ENCODE measurements around the gene CACFD1. TPM values are rescaled to one million over a fixed set of nuclear protein-coding genes. Genes with fewer than 3 reads are reported as not detected.

The CACFD1 gene
- total RNA-seq, 4 donors from 2014 or later = 2.3 to 21.6 (median 5.2) TPM

- DNase-seq = no peak
- H3K9me3 ChIP-seq = no peaks in the 10 kb centered on the region
- intact Hi-C loops (cut with DNase I; ENCODE audit: low total_unique reads) = no loop called here
- H3K27me3 ChIP-seq = no peaks in the 10 kb centered on the region
- no peak for TF ChIP-seq POLR2A (IDR thresholded peaks at IDR 0.05)
- no peak for TF ChIP-seq CTCF (IDR thresholded peaks at IDR 0.05)
- no peaks in the 10 kb centered on the region for H3K4me1 ChIP-seq
- no peak overlapping the region for H3K4me3 ChIP-seq
- no peaks in the 10 kb centered on the region for H3K36me3 ChIP-seq
- H3K27ac ChIP-seq = no peak overlapping the region
Measured at GRCh38 chr9:133457748-133458147, 2.0 kb upstream of the CACFD1 start.

GRCh38 chr9:133458643-133459312, 1.0 kb upstream of the CACFD1 start:
- TF ChIP-seq CTCF (IDR thresholded peaks at IDR 0.05) (no peak), POLR2A (IDR thresholded peaks at IDR 0.05) (no peak)
- H3K27ac ChIP-seq = peak overlapping the region; percentile 87 to 98
- no peaks in the 10 kb centered on the region for H3K27me3 ChIP-seq
- intact Hi-C loops (cut with DNase I; ENCODE audit: low total_unique reads) = no loop called here
- H3K4me3 ChIP-seq = peak overlapping the region; percentile 59 to 71
- DNase-seq = no peak
- H3K4me1 ChIP-seq = no peaks in the 10 kb centered on the region
- no peaks in the 10 kb centered on the region for H3K9me3 ChIP-seq
- H3K36me3 ChIP-seq = no peaks in the 10 kb centered on the region

DNA sequence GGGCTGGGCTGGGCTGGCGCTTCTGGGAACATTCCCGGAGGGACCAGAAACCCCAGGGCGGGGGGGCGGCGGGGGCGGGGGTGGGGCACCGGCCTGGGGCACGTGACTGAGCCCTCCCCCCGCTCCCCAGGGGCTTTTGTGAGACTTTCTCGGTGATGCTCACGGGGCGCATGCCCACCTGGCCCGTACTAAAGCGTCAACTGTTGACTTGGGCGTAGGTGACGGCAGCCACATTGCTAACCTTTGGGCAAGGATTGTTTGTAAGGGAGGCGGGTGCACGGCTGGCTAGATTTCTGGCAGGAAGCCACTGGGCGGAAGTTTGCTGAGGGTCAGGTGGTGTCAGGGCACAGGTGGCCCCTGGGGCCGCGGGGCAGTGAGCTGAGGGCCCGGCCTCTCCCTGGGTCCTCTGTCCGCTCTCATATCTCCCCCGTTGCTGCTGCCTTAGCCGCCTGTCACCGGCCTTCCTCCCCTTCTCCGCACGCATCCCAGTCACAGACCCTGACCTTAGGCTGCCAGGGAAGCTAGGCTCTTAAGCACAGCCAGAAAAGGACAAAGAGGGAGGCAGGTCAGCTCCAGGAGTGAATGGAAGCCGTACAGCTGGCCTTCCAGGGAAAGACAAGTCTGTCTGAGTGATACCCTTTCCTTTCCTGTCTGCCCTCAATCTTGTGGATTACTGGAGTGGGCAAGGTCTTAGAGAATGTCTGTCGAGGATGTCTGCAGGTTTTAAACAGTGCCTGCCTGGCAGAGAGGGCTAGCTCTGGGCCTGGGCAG, 812 bp downstream of the CACFD1 start:
- Histone ChIP-seq H3K36me3 (no peaks in the 10 kb centered on the region), H3K27me3 (no peaks in the 10 kb centered on the region), H3K4me3 (peak overlapping the region; percentile 59 to 71), H3K27ac (peak overlapping the region; percentile 87 to 98), H3K9me3 (no peaks in the 10 kb centered on the region), H3K4me1 (no peaks in the 10 kb centered on the region)
- intact Hi-C loops (cut with DNase I; ENCODE audit: low total_unique reads) = no loop called here
- DNase-seq = peak in 1 of 2 donors; percentile 73
- TF ChIP-seq CTCF (IDR thresholded peaks at IDR 0.05) (no peak), POLR2A (IDR thresholded peaks at IDR 0.05) (no peak)

- no peaks in the 10 kb centered on the region for H3K36me3 ChIP-seq
- H3K4me3 ChIP-seq = no peak overlapping the region
- intact Hi-C loops (cut with DNase I; ENCODE audit: low total_unique reads) = no loop called here
- no peak overlapping the region for H3K27ac ChIP-seq
- H3K9me3 ChIP-seq = no peaks in the 10 kb centered on the region
- H3K4me1 ChIP-seq = no peaks in the 10 kb centered on the region
- TF ChIP-seq POLR2A (IDR thresholded peaks at IDR 0.05) (no peak), CTCF (IDR thresholded peaks at IDR 0.05) (no peak)
- no peak for DNase-seq
- H3K27me3 ChIP-seq = no peaks in the 10 kb centered on the region
Measured at GRCh38 chr9:133461975-133462374, 2.2 kb downstream of the CACFD1 start.

DNA sequence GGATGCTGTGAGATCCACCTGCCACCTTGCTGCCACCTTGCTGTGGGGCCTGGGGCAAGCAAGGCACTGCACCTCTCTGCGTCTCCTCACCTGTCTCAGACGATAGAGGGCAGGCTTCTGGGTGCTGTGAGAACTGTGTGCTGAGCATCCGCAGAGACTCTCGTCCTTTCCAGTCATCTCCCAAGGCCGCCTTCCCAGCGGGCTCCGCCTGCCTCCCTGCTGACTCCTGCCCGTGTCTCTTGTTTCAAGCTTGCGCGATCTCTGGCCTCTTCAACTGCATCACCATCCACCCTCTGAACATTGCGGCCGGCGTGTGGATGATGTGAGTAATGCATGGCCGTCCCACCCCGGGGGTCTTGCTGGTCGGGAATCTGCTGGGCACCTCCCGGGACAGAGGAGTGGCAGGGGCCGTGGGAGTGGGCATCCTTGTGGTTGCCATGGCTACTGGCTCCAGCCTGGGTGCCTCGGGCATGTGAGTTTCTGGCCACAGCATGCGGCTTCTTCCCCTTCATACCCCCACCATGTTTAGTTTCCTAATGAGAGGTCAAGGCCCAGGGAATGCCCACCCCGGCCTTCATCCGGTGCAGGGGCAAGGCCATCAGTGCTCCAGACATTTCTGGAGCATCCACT, 3.6 kb downstream of the CACFD1 start:
- TF ChIP-seq POLR2A (IDR thresholded peaks at IDR 0.05) (no peak), CTCF (IDR thresholded peaks at IDR 0.05) (no peak)
- no peaks in the 10 kb centered on the region for H3K36me3 ChIP-seq
- H3K4me1 ChIP-seq = no peaks in the 10 kb centered on the region
- H3K27me3 ChIP-seq = no peaks in the 10 kb centered on the region
- no peak for DNase-seq
- H3K9me3 ChIP-seq = no peaks in the 10 kb centered on the region
- no peak overlapping the region for H3K4me3 ChIP-seq
- no peak overlapping the region for H3K27ac ChIP-seq
- intact Hi-C loops (cut with DNase I; ENCODE audit: low total_unique reads) = no loop called here

All from uterus (tissue), 4 donors.